ENCODE results near the gene EGR2.

The EGR2 gene

DNA sequence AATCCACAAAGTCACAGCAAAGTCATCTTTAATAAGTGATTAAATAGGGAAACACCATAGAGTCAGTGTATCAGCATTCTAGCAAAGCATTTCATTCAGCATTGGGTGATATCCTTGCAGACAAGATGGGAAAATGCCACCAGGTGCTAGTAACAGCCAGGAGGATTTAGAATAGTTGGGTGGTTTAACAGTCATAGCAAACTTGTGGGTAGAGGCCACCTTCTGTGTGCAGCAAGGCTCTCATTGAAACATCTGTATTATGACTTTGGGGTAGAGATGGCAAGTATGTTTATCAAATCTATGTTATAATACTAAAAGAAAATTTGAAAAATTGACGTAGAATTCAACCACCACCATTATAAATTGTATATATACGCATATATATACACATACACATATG lies 38.0 kb downstream of the EGR2 start:
- no peak overlapping the region for H3K23ac ChIP-seq (ENCODE audit: low read length)
- no peak overlapping the region for H3K56ac ChIP-seq (ENCODE audit: low read length)
- H3K4me1 ChIP-seq (ENCODE audit: control insufficient read depth, low read depth, low read length) = peaks cover 2% of the 10 kb centered on the region
- no peak overlapping the region for H3K4me2 ChIP-seq (ENCODE audit: low read length)
- no peak overlapping the region for H3K4ac ChIP-seq (ENCODE audit: low read depth, low read length)
- no peak overlapping the region for H3K18ac ChIP-seq (ENCODE audit: low read length)
- no peak overlapping the region for H3K4me3 ChIP-seq (ENCODE audit: low read length)
- H2AK5ac ChIP-seq (ENCODE audit: low read length) = no peak overlapping the region
- H4K8ac ChIP-seq (ENCODE audit: low read depth, low read length) = no peak overlapping the region
- H2BK15ac ChIP-seq (replicated peaks; ENCODE audit: low read depth) = no peak overlapping the region
- no peak overlapping the region for H3K27ac ChIP-seq (ENCODE audit: low read depth, low read length)
- H3K9ac ChIP-seq (ENCODE audit: low read length) = no peak overlapping the region
- H2BK120ac ChIP-seq (ENCODE audit: low read depth, low read length) = no peak overlapping the region
- H3K79me1 ChIP-seq (ENCODE audit: low read length) = no peaks in the 10 kb centered on the region
- H4K5ac ChIP-seq (ENCODE audit: low read length) = no peak overlapping the region
- WGBS (ENCODE audit: extremely low coverage, insufficient coverage, low lambda C conversion rate) = no CpG with 5 or more reads among the region's 2 CpGs
- no peaks in the 10 kb centered on the region for H3K79me2 ChIP-seq (ENCODE audit: control insufficient read depth, insufficient read depth, low read length)
- DNase-seq = no peak
- no peak overlapping the region for H2BK5ac ChIP-seq (ENCODE audit: low read length)
- H3K36me3 ChIP-seq (ENCODE audit: control insufficient read depth, insufficient read depth, low read length) = no peaks in the 10 kb centered on the region
- H3K27me3 ChIP-seq (ENCODE audit: insufficient read depth, low read length, poor library complexity) = no peaks in the 10 kb centered on the region

- H3K4me3 ChIP-seq (ENCODE audit: low read length) = no peak overlapping the region
- H3K9ac ChIP-seq (ENCODE audit: low read length) = no peak overlapping the region
- no peaks in the 10 kb centered on the region for H3K79me2 ChIP-seq (ENCODE audit: control insufficient read depth, insufficient read depth, low read length)
- no CpG with 5 or more reads among the region's 7 CpGs for WGBS (ENCODE audit: extremely low coverage, insufficient coverage, low lambda C conversion rate)
- no peaks in the 10 kb centered on the region for H3K79me1 ChIP-seq (ENCODE audit: low read length)
- no peak overlapping the region for H3K56ac ChIP-seq (ENCODE audit: low read length)
- no peak overlapping the region for H2BK120ac ChIP-seq (ENCODE audit: low read depth, low read length)
- H3K27me3 ChIP-seq (ENCODE audit: insufficient read depth, low read length, poor library complexity) = no peaks in the 10 kb centered on the region
- H3K4me1 ChIP-seq (ENCODE audit: control insufficient read depth, low read depth, low read length) = no peaks in the 10 kb centered on the region
- no peak for DNase-seq
- H2AK5ac ChIP-seq (ENCODE audit: low read length) = no peak overlapping the region
- H3K23ac ChIP-seq (ENCODE audit: low read length) = no peak overlapping the region
- no peak overlapping the region for H4K5ac ChIP-seq (ENCODE audit: low read length)
- H2BK15ac ChIP-seq (replicated peaks; ENCODE audit: low read depth) = no peak overlapping the region
- no peak overlapping the region for H2BK5ac ChIP-seq (ENCODE audit: low read length)
- H3K4ac ChIP-seq (ENCODE audit: low read depth, low read length) = no peak overlapping the region
- no peak overlapping the region for H3K4me2 ChIP-seq (ENCODE audit: low read length)
- H3K36me3 ChIP-seq (ENCODE audit: control insufficient read depth, insufficient read depth, low read length) = no peaks in the 10 kb centered on the region
- no peak overlapping the region for H3K18ac ChIP-seq (ENCODE audit: low read length)
- H3K27ac ChIP-seq (ENCODE audit: low read depth, low read length) = no peak overlapping the region
- no peak overlapping the region for H4K8ac ChIP-seq (ENCODE audit: low read depth, low read length)
These were observed 43.8 kb downstream of the EGR2 start for GRCh38 chr10:62772186-62772974.

GRCh38 chr10:62769574-62770242 lies 46.5 kb downstream of the EGR2 start:
- Histone ChIP-seq H2AK5ac (ENCODE audit: low read length) (no peak overlapping the region), H3K27ac (ENCODE audit: low read depth, low read length) (peak overlapping the region; percentile 1), H4K5ac (ENCODE audit: low read length) (peak overlapping the region; percentile 5), H2BK15ac (replicated peaks; ENCODE audit: low read depth) (no peak overlapping the region), H3K79me1 (ENCODE audit: low read length) (no peaks in the 10 kb centered on the region), H3K4me2 (ENCODE audit: low read length) (no peak overlapping the region), H3K4me3 (ENCODE audit: low read length) (no peak overlapping the region), H3K27me3 (ENCODE audit: insufficient read depth, low read length, poor library complexity) (no peaks in the 10 kb centered on the region), H3K56ac (ENCODE audit: low read length) (peak overlapping the region; percentile 46), H3K9ac (ENCODE audit: low read length) (no peak overlapping the region), H3K4ac (ENCODE audit: low read depth, low read length) (no peak overlapping the region), H2BK5ac (ENCODE audit: low read length) (peak overlapping the region; percentile 18), H4K8ac (ENCODE audit: low read depth, low read length) (no peak overlapping the region), H3K79me2 (ENCODE audit: control insufficient read depth, insufficient read depth, low read length) (no peaks in the 10 kb centered on the region), H3K4me1 (ENCODE audit: control insufficient read depth, low read depth, low read length) (no peaks in the 10 kb centered on the region), H3K36me3 (ENCODE audit: control insufficient read depth, insufficient read depth, low read length) (no peaks in the 10 kb centered on the region), H3K23ac (ENCODE audit: low read length) (no peak overlapping the region), H2BK120ac (ENCODE audit: low read depth, low read length) (peak overlapping the region; percentile 64), H3K18ac (ENCODE audit: low read length) (peak overlapping the region; percentile 90)
- DNase-seq = peak; percentile 46
- WGBS (ENCODE audit: extremely low coverage, insufficient coverage, low lambda C conversion rate) = no CpG with 5 or more reads among the region's 1 CpG

- H3K27ac ChIP-seq (ENCODE audit: low read depth, low read length) = no peak overlapping the region
These were observed 49.8 kb downstream of the EGR2 start for GRCh38 chr10:62766386-62766785.

DNA sequence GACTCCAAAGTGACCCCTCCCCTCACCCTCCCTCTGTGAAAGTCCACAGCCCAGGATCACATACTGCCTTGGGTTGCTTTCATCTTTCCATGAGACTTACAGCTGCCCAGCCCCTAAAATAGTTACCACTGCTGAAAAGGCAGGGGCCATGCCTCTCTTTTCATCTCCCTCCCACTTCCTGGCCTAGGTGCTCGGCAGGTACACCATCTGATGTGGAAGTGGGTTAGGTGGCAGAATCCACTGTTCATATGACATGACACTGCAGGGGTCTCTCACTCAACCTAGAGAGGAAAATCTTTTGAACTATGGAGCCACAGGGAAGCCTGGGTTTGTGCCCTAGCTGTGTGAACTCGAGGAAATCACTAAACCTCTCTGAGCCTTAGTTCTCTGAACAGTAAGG lies 50.4 kb downstream of the EGR2 start:
- H3K79me2 ChIP-seq (ENCODE audit: control insufficient read depth, insufficient read depth, low read length) = no peaks in the 10 kb centered on the region
- no peak overlapping the region for H3K27ac ChIP-seq (ENCODE audit: low read depth, low read length)
- H4K8ac ChIP-seq (ENCODE audit: low read depth, low read length) = no peak overlapping the region
- no peak overlapping the region for H3K9ac ChIP-seq (ENCODE audit: low read length)
- H2BK5ac ChIP-seq (ENCODE audit: low read length) = no peak overlapping the region
- H3K4me3 ChIP-seq (ENCODE audit: low read length) = no peak overlapping the region
- H3K56ac ChIP-seq (ENCODE audit: low read length) = no peak overlapping the region
- no peaks in the 10 kb centered on the region for H3K79me1 ChIP-seq (ENCODE audit: low read length)
- H3K18ac ChIP-seq (ENCODE audit: low read length) = no peak overlapping the region
- no peaks in the 10 kb centered on the region for H3K27me3 ChIP-seq (ENCODE audit: insufficient read depth, low read length, poor library complexity)
- H2BK15ac ChIP-seq (replicated peaks; ENCODE audit: low read depth) = no peak overlapping the region
- no peaks in the 10 kb centered on the region for H3K36me3 ChIP-seq (ENCODE audit: control insufficient read depth, insufficient read depth, low read length)
- H2BK120ac ChIP-seq (ENCODE audit: low read depth, low read length) = no peak overlapping the region
- no peaks in the 10 kb centered on the region for H3K4me1 ChIP-seq (ENCODE audit: control insufficient read depth, low read depth, low read length)
- no peak overlapping the region for H3K4me2 ChIP-seq (ENCODE audit: low read length)
- H3K23ac ChIP-seq (ENCODE audit: low read length) = no peak overlapping the region
- H4K5ac ChIP-seq (ENCODE audit: low read length) = no peak overlapping the region
- no peak overlapping the region for H2AK5ac ChIP-seq (ENCODE audit: low read length)
- no peak for DNase-seq
- H3K4ac ChIP-seq (ENCODE audit: low read depth, low read length) = no peak overlapping the region
- WGBS (ENCODE audit: extremely low coverage, insufficient coverage, low lambda C conversion rate) = no CpG with 5 or more reads among the region's 2 CpGs

More at GRCh38 chr10:62766386-62766785, 49.8 kb downstream of the EGR2 start:
- Histone ChIP-seq H3K56ac (ENCODE audit: low read length) (no peak overlapping the region), H3K27me3 (ENCODE audit: insufficient read depth, low read length, poor library complexity) (no peaks in the 10 kb centered on the region), H4K5ac (ENCODE audit: low read length) (no peak overlapping the region), H2BK5ac (ENCODE audit: low read length) (no peak overlapping the region), H3K4me1 (ENCODE audit: control insufficient read depth, low read depth, low read length) (no peaks in the 10 kb centered on the region), H4K8ac (ENCODE audit: low read depth, low read length) (no peak overlapping the region), H3K79me1 (ENCODE audit: low read length) (no peaks in the 10 kb centered on the region), H3K18ac (ENCODE audit: low read length) (no peak overlapping the region), H2BK15ac (replicated peaks; ENCODE audit: low read depth) (no peak overlapping the region), H3K23ac (ENCODE audit: low read length) (no peak overlapping the region), H3K79me2 (ENCODE audit: control insufficient read depth, insufficient read depth, low read length) (no peaks in the 10 kb centered on the region), H2BK120ac (ENCODE audit: low read depth, low read length) (no peak overlapping the region), H3K36me3 (ENCODE audit: control insufficient read depth, insufficient read depth, low read length) (no peaks in the 10 kb centered on the region), H3K4me2 (ENCODE audit: low read length) (no peak overlapping the region), H2AK5ac (ENCODE audit: low read length) (no peak overlapping the region), H3K4me3 (ENCODE audit: low read length) (no peak overlapping the region), H3K4ac (ENCODE audit: low read depth, low read length) (no peak overlapping the region), H3K9ac (ENCODE audit: low read length) (no peak overlapping the region)
- no peak for DNase-seq
- WGBS (ENCODE audit: extremely low coverage, insufficient coverage, low lambda C conversion rate) = no CpG with 5 or more reads among the region's 3 CpGs

Measured in mesendoderm (in vitro differentiated cells).